PC-9 (cell line): ENCODE measurements around the gene SERPINE2.

Experiments used
- EZH2 ChIP-seq: fragments of 200-600 bp; sonication (generic); IDR thresholded peaks from 2 replicates; pipeline ENCODE4 v1.8.0; 2017; ENCODE audit warnings: antibody characterized with exemption, low read depth
- TF ChIP-seq, protein P1 (sequence below): fragments of 200-600 bp; sonication (generic); conservative IDR thresholded peaks from 2 replicates; pipeline ENCODE4 v1.6.1; 2017; ENCODE audit warnings: mixed run types, antibody characterized with exemption, mild to moderate bottlenecking, moderate library complexity

DNA sequence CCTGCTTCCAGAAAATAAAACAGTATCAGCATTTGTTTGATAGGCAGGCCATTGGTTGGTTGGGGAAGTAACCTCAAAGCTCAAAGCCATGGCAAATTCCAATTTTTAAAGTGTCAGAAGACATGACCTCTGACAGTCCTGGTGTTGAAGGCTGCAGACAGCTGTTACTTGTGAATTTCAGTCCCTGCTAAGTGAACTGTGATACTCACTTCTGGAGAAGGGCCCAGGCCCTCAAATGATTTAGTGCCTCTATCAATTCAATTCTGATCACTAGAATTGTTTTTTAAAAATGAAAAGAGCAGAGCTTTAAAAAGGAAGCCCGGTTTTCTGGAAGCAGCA, 58.7 kb downstream of the SERPINE2 start:
- TF ChIP-seq, protein P1, sequence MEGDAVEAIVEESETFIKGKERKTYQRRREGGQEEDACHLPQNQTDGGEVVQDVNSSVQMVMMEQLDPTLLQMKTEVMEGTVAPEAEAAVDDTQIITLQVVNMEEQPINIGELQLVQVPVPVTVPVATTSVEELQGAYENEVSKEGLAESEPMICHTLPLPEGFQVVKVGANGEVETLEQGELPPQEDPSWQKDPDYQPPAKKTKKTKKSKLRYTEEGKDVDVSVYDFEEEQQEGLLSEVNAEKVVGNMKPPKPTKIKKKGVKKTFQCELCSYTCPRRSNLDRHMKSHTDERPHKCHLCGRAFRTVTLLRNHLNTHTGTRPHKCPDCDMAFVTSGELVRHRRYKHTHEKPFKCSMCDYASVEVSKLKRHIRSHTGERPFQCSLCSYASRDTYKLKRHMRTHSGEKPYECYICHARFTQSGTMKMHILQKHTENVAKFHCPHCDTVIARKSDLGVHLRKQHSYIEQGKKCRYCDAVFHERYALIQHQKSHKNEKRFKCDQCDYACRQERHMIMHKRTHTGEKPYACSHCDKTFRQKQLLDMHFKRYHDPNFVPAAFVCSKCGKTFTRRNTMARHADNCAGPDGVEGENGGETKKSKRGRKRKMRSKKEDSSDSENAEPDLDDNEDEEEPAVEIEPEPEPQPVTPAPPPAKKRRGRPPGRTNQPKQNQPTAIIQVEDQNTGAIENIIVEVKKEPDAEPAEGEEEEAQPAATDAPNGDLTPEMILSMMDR = no peak
- no peak for TF ChIP-seq EZH2
